ENCODE results near the gene SORCS2.

Gene SORCS2

DNA sequence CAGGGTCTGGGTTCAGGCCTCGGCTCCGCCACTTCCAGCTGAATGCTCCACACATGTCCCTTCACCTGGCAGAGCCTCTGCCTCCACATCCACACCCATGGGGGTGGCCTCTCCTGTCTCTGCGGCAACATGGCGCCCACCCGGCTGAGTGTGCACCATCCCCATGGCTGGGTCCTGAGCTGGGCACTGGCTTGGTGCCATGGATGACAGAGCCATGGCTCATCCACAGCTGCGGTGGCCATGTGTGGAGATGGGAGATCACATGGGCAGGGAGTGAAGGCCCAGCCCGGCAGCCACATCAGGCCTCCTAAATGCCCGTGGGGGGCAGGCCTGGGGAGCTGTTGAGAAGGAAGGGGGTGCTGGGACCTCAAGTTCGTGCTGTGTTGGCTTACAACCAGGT is 533.6 kb downstream of the SORCS2 start:
- ATAC-seq, result no peak

- ATAC-seq, result no peak
Measured at GRCh38 chr4:7726665-7727413, 534.5 kb downstream of the SORCS2 start.

DNA sequence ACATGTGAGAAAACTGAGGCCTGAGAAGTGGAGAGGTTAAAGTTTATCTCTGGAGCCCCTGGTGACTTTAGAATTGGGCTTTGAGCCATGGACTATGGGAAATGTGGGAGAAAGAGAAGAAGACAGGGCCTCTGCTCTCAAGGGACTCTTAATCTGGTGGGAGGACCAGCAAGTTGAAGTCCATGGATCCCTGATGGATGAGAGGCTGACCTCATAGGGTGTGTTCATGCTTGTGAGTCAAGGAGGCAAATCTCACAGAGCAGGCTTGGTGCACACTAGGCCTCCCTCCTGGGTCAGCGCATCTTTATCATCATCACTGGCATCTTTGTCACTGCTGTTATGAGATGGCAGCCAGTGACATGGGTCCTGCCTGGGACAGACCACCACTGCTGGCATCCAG is 535.4 kb downstream of the SORCS2 start:
- ATAC-seq, result no peak

DNA sequence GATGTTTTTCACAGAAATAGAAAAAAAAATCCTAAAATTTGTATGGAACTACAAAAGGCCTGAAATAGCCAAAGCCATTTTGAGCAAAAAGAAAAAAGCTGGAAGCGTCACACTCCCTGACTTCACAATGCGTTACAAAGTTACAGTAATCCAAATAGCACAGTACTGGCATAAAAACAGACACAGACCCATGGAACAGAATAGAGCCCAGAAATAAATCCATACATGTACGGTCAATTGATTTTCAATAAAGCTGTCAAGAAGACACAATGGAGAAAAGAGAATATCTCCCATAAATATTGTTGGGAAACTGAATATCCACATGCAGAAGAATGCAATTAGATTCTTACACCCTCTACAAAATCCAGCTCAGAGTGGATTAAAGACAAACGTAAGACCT is 539.1 kb downstream of the SORCS2 start:
- ATAC-seq, result no peak

- no peak for ATAC-seq
Measured at GRCh38 chr4:7732263-7732662, 539.9 kb downstream of the SORCS2 start.

- ATAC-seq, result no peak
Measured at GRCh38 chr4:7733201-7733600, 540.9 kb downstream of the SORCS2 start.

- ATAC-seq, result no peak
Measured at GRCh38 chr4:7733801-7734650, 541.7 kb downstream of the SORCS2 start.

- no peak for ATAC-seq
Measured at GRCh38 chr4:7734651-7735260, 542.4 kb downstream of the SORCS2 start.

DNA sequence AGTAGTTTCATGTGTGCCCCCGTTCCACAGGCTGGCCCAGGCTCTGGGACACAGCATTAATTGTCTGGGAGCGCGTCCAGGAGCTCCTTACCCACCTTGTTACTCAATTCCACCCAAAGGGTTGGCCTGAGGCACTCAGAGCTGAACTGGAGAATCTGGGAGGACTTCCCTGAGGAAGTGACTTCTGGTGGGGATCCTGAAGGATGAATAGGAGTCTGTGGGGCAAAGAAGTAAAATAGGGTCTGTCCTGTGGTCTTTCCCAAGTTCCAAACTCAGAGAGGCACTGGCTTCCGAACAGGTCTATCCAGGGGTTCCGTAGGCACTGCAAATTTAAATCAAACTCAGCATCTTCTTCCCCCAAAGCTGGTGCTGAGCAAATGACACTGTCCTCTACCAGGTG is 543.1 kb downstream of the SORCS2 start:
- no peak for ATAC-seq

- no peak for ATAC-seq
Measured at GRCh38 chr4:7735961-7736360, 543.6 kb downstream of the SORCS2 start.

DNA sequence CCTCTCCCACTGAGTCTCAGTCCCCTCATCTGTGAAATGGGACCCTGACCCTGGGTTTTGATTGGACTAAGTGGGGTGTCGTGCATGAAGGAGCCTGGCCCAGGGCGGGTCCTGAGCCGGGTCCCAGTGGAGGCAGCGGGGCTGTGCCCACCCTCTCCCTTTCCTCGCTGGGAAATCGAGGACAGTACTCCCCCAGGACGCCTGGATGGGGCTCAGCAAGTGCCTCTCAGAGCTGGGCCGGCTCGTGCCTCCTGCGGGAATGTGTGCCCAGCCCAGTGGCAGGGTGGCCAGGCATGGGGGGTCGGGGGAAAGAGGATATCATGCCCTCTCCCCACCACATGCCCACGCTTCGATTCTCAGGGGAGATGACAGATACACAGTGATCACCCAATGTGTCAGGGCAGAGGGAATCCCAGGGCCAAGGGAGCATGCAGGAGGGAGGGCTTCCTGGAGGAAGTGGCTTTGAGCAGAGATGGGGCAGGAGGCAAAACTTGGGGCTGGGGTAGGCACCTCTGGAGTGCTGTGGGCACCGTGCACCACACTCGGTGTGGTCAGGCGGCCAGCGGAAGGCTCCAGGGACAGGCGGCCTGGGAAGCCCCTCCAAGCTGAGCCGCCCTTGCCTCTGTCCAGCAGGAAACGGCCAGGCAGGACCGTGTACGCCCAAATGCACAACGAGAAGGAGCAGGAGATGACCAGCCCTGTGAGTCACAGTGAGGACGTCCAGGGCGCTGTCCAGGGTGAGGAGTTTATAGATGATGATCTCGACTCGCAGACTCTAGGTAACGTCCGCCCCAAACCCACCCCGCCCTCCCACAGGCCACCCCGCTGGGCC is 544.3 kb downstream of the SORCS2 start:
- ATAC-seq, result no peak

DNA sequence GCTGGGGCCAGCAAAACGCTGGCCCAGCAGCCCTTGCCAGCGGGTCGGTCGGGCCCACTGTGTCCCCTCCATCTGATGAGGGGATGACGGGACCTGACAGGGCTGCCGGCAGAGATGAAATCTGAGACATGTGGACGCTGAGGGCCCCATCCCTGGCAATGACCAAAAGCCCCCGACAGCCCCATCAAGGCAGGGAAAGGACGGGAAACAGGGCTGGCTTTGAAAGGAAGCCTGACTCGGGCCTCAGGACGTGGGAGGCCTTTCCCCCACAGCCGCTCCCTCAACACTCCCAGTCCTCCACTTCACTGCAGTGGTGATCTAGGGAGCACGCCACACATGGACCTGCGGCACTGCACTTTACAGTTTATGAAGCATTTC is 544.9 kb downstream of the SORCS2 start:
- ATAC-seq, result no peak

DNA sequence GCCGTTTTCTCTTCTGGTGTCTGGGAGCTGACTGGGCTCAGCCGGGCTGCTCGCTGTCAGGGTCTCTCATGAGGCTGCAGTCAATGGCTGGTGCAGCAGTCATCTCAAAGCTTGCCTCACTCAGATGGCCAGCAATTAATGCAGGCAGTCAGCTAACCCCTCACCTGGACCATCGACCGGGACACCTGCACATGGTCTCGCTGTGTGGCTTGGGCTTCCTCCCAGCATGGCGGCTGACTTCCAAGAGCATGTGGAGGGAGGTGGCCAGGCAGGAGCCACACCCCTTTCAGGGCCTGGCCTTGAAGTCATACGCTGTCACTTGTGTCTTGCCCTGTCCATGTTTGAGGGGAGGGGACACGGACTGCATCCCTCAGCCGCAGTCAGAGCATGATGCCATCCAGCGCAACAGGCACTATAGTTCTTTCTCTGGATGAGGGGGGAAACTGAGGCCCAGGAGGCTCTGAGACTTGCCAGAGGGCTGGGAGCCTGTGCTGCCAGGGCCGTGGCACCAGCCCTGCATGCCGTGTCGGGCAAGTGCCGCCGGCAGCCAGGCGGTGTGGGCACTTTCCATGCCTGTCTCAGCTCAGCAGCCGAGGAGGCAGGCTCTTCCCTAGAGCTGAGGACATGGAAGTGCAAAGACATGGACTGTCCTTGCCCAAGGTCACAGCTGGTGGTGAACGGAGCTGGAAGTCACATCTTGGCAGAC is 545.6 kb downstream of the SORCS2 start:
- ATAC-seq, result no peak

GRCh38 chr4:7738458-7739076 is 546.2 kb downstream of the SORCS2 start:
- ATAC-seq, result no peak

DNA sequence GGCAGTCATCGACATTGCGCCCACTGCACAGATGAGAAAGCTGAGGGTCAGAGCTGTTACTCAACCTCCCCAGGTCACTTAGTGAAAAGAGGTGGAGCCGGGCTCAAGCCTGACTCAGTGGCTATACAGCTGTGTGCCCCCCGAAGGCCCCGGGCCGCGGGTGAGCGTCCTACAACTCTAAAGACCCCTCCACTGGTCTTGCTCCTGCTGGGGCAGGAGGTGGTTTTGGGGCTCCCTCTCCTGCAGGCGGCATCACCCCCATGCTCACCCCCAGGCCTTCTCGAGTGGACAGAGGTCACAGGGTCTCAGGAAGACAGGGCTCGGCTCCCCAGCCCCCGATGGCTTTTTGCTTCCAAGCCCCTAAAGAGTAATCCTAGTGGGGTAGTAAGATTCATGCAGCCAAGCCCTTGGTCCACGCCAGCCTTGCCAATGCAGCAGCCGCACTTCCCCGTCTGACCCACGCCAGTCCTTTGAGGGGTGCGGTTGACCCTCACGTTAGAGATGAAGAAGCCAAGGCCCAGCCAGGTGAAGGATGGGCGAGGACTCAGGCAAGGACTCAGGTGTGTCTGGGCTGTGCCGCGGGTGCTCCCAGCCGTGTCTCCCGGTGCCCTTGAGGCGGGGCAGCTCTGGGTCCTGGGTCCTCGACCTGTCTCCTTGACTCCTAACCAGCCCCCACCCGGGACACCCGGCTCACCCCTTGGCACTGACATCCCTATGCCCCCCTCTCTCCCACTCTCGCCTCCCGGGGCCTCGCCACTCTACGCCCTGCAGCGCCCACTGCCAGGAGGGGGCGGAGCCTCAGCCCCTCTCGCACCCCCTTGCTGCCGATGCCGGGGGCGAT is 547.0 kb downstream of the SORCS2 start:
- no peak for ATAC-seq

GRCh38 chr4:7739918-7740865 is 547.9 kb downstream of the SORCS2 start:
- ATAC-seq, result no peak

GRCh38 chr4:7740866-7741525 is 548.7 kb downstream of the SORCS2 start:
- no peak for ATAC-seq

GRCh38 chr4:7741946-7742806 is 549.8 kb downstream of the SORCS2 start:
- no peak for ATAC-seq
